IMR-90 (cell line): Measurements from ENCODE around the gene MRGPRF. TPM values are rescaled to one million over a fixed set of nuclear protein-coding genes. Genes with fewer than 3 reads are reported as not detected.

ENCODE experiments used
- ATAC-seq: fragments of 200-7000 bp; cut with Tn5 transposase; 2 replicates; pipeline ENCODE4 v1.9.1; 2020; ENCODE audit warnings: low read depth, mild to moderate bottlenecking, moderate library complexity
- BruUV-seq: library from RNA; stranded (reverse); fragments of 400-500 nt; replicated peaks from 2 replicates; lab custom pipeline; 2021; lab: Mats Ljungman, UMichigan
- CTCF ChIA-PET: fragments of 300-600 bp; formaldehyde crosslinking; extraction: SDS; loops from one replicate; lab custom pipeline; 2021; ENCODE audit warnings: antibody characterized with exemption; lab: Yijun Ruan, JAX
- POLR2A ChIA-PET: fragments of 300-600 bp; sonication (Branson Sonifier 250); formaldehyde crosslinking; loops from one replicate; lab custom pipeline; 2022; ENCODE audit warnings: antibody characterized with exemption; ENCODE audit not compliant: unreplicated experiment; lab: Charles Lee
- DNase-seq: peaks from one replicate; pipeline ENCODE4 v3.0.0; 2013
- H2AFZ ChIP-seq: replicated peaks from 2 replicates; pipeline ENCODE3; 2013; ENCODE audit warnings: low read length, mild to moderate bottlenecking; ENCODE audit not compliant: poor library complexity
- H2AK5ac ChIP-seq: 2 replicates; pipeline ENCODE4 v1.6.1; 2013; ENCODE audit warnings: low read depth, low read length, inconsistent platforms
- H2AK9ac ChIP-seq: replicated peaks from 2 replicates; pipeline ENCODE3; 2013; ENCODE audit warnings: mild to moderate bottlenecking, low read depth, low read length, moderate library complexity; ENCODE audit not compliant: poor library complexity
- H2BK120ac ChIP-seq: 2 replicates; pipeline ENCODE4 v1.6.1; 2013; ENCODE audit warnings: low read depth, low read length, inconsistent platforms
- H2BK15ac ChIP-seq: 3 replicates; pipeline ENCODE4 v1.6.1; 2013; ENCODE audit warnings: low read depth, low read length, inconsistent platforms
- H2BK20ac ChIP-seq: 2 replicates; pipeline ENCODE4 v1.6.1; 2013; ENCODE audit warnings: low read depth, mild to moderate bottlenecking, inconsistent platforms, low read length, moderate library complexity
- H2BK5ac ChIP-seq: 2 replicates; pipeline ENCODE4 v1.6.1; 2013; ENCODE audit warnings: mild to moderate bottlenecking, low read depth, low read length, inconsistent platforms; ENCODE audit not compliant: poor library complexity, severe bottlenecking
- H3K14ac ChIP-seq: replicated peaks from 2 replicates; pipeline ENCODE4 v1.6.1; 2013; ENCODE audit warnings: low read depth, low read length, inconsistent platforms
- H3K18ac ChIP-seq: 2 replicates; pipeline ENCODE4 v1.6.1; 2013; ENCODE audit warnings: low read depth, low read length, control low read depth
- H3K23ac ChIP-seq: 2 replicates; pipeline ENCODE4 v1.6.1; 2013; ENCODE audit warnings: low read depth, low read length, inconsistent platforms
- H3K27ac ChIP-seq: 2 replicates; pipeline ENCODE4 v1.5.1; 2013; ENCODE audit warnings: mild to moderate bottlenecking, control low read depth, low read length; ENCODE audit not compliant: insufficient read depth
- H3K27me3 ChIP-seq: 2 replicates; pipeline ENCODE4 v1.6.1; 2013; ENCODE audit warnings: low read length; ENCODE audit not compliant: control insufficient read depth, insufficient read depth
- H3K36me3 ChIP-seq: 2 replicates; pipeline ENCODE4 v1.6.1; 2013; ENCODE audit warnings: low read length, mixed read lengths; ENCODE audit not compliant: control insufficient read depth, insufficient read depth
- H3K4ac ChIP-seq: 2 replicates; pipeline ENCODE4 v1.6.1; 2013; ENCODE audit warnings: low read depth, low read length, inconsistent platforms
- H3K4me1 ChIP-seq: 2 replicates; pipeline ENCODE4 v1.6.1; 2013; ENCODE audit warnings: low read length, mixed read lengths; ENCODE audit not compliant: control insufficient read depth, insufficient read depth
- H3K4me2 ChIP-seq: 2 replicates; pipeline ENCODE4 v1.6.1; 2013; ENCODE audit warnings: low read depth, mild to moderate bottlenecking, control low read depth, low read length, moderate library complexity
- H3K4me3 ChIP-seq: 2 replicates; pipeline ENCODE4 v1.5.1; 2013; ENCODE audit warnings: low read depth, mild to moderate bottlenecking, control low read depth, low read length, moderate library complexity; ENCODE audit not compliant: insufficient read depth
- H3K56ac ChIP-seq: 2 replicates; pipeline ENCODE4 v1.6.1; 2013; ENCODE audit warnings: low read length, inconsistent platforms; ENCODE audit not compliant: insufficient read depth; ENCODE audit errors: extremely low read depth
- H3K79me1 ChIP-seq, 2 experiments: 2 replicates each; pipeline ENCODE4 v1.6.1; 2013; ENCODE audit warnings: low read length in 2 of 2, inconsistent platforms in 1 of 2, low read depth in 1 of 2
- H3K9ac ChIP-seq: 2 replicates; pipeline ENCODE4 v1.6.1; 2013; ENCODE audit warnings: low read depth, low read length, control low read depth
- H3K9me1 ChIP-seq: 2 replicates; pipeline ENCODE4 v1.6.1; 2013; ENCODE audit warnings: low read length, inconsistent platforms; ENCODE audit not compliant: insufficient read depth
- H3K9me3 ChIP-seq: 2 replicates; pipeline ENCODE4 v1.6.1; 2013; ENCODE audit warnings: low read length; ENCODE audit not compliant: control insufficient read depth, insufficient read depth
- H4K20me1 ChIP-seq: 2 replicates; pipeline ENCODE4 v1.6.1; 2013; ENCODE audit warnings: low read length, inconsistent platforms; ENCODE audit not compliant: insufficient read depth
- H4K5ac ChIP-seq: 2 replicates; pipeline ENCODE4 v1.6.1; 2013; ENCODE audit warnings: mild to moderate bottlenecking, low read depth, low read length, control low read depth
- H4K8ac ChIP-seq, 2 experiments: 2 replicates each; pipeline ENCODE4 v1.6.1; 2013; ENCODE audit warnings: low read depth in 2 of 2, low read length in 2 of 2, control low read depth in 1 of 2, inconsistent platforms in 1 of 2
- H4K91ac ChIP-seq: 2 replicates; pipeline ENCODE4 v1.6.1; 2013; ENCODE audit warnings: low read depth, low read length, inconsistent platforms; ENCODE audit not compliant: insufficient read depth
- CTCF ChIP-seq: conservative IDR thresholded peaks from 2 replicates; pipeline ENCODE4 v1.5.1; 2012; ENCODE audit warnings: mild to moderate bottlenecking, low read depth, low read length, improper control_type of control experiment
- ELK1 ChIP-seq: fragments of 150-350 bp; IDR thresholded peaks from 2 replicates; pipeline ENCODE4 v1.6.1; 2016; ENCODE audit warnings: low read depth, mild to moderate bottlenecking, low read length, moderate library complexity, borderline replicate concordance
- MXI1 ChIP-seq: IDR thresholded peaks from 2 replicates; pipeline ENCODE4 v1.6.1; 2012; ENCODE audit warnings: low read depth, mild to moderate bottlenecking, low read length, moderate library complexity, borderline replicate concordance
- NFE2L2 ChIP-seq: fragments of 150-350 bp; IDR thresholded peaks from 2 replicates; pipeline ENCODE4 v1.6.1; 2016; ENCODE audit warnings: low read depth, mild to moderate bottlenecking, low read length
- POLR2A ChIP-seq: IDR thresholded peaks from 2 replicates; pipeline ENCODE4 v1.6.1; 2012; ENCODE audit warnings: mild to moderate bottlenecking, low read depth, low read length
- SMC3 ChIP-seq: fragments of 150-350 bp; IDR thresholded peaks from 2 replicates; pipeline ENCODE4 v1.6.1; 2016; ENCODE audit warnings: low read depth, mild to moderate bottlenecking, antibody characterized with exemption, low read length, moderate library complexity
- USF2 ChIP-seq: fragments of 150-350 bp; IDR thresholded peaks from 2 replicates; pipeline ENCODE4 v1.6.1; 2017; ENCODE audit warnings: mild to moderate bottlenecking, antibody characterized with exemption, low read length, low read depth
- WGBS, 2 experiments: methylation state at CpG; one replicate each; pipeline versions ENCODE4 v1.1.5 to v1.1.7; 2013; ENCODE audit warnings: missing lambda C conversion rate in 2 of 2; ENCODE audit not compliant: insufficient read length in 1 of 2; ENCODE audit errors: extremely low coverage in 2 of 2; 5-methylcytosine and 5-hydroxymethylcytosine counted together
- dilution Hi-C: fragments of 300-500 bp; cut with HindIII; formaldehyde crosslinking; loops from one replicate; pipeline ENCODE4 v1.14.3; 2018; ENCODE audit warnings: low sequenced_read_pairs; ENCODE audit not compliant: unreplicated experiment
- in situ Hi-C: fragments of 300-500 bp; cut with MboI; formaldehyde crosslinking; loops from 3 replicates; pipeline ENCODE4 v1.14.3; 2019; ENCODE audit warnings: low sequenced_read_pairs, inconsistent platforms, mixed read lengths
- intact Hi-C: fragments of 100-400 bp; cut with micrococcal nuclease; formaldehyde crosslinking; loops from 2 replicates; pipeline ENCODE4 v1.10.0; 2022
- polyA plus RNA-seq, 3 experiments: library from polyadenylated mRNA; depleted of rRNA; stranded (reverse); fragments of >200 nt; gene quantifications; 2 replicates each; pipeline ENCODE4 v1.2.3, GENCODE V29; 2012; ENCODE audit warnings: low replicate concordance in 1 of 3
- total RNA-seq: library from RNA; depleted of rRNA; stranded (reverse); fragments of >200 nt; gene quantifications from 2 replicates; pipeline ENCODE4 v1.2.3, GENCODE V29; 2012

The MRGPRF gene
- total and polyA plus RNA-seq, 2 of the 4 experiments (the other 2 are of a cell fraction), result 6.3 to 28.8 TPM

- Histone ChIP-seq H3K9ac (no peak overlapping the region), H4K5ac (no peak overlapping the region), H3K14ac (no peak overlapping the region), H2BK15ac (no peak overlapping the region), H3K9me3 (no peaks in the 10 kb centered on the region), H3K4ac (no peak overlapping the region), H2BK5ac (no peak overlapping the region), H3K79me1 (no peaks in the 10 kb centered on the region), H4K20me1 (no peaks in the 10 kb centered on the region), H2AFZ (no peak overlapping the region), H3K23ac (no peak overlapping the region), H3K4me1 (peaks cover 2% of the 10 kb centered on the region; the same call in 1 of the 2 replicates), H2BK120ac (no peak overlapping the region), H3K4me2 (no peak overlapping the region), H3K9me1 (no peaks in the 10 kb centered on the region), H3K36me3 (no peaks in the 10 kb centered on the region), H3K27me3 (peaks cover 41% of the 10 kb centered on the region), H3K56ac (no peak overlapping the region), H2BK20ac (no peak overlapping the region), H2AK9ac (no peak overlapping the region), H3K18ac (no peak overlapping the region), H4K8ac (no peak overlapping the region), H4K91ac (no peak overlapping the region), H3K4me3 (no peak overlapping the region), H2AK5ac (no peak overlapping the region), H3K27ac (no peak overlapping the region)
- DNase-seq (no peak), ATAC-seq (no peak)
- POLR2A ChIA-PET, result no interaction called here
- dilution Hi-C loops (no loop called here), in situ Hi-C loops (no loop called here), intact Hi-C loops (no loop called here)
- no peak for TF ChIP-seq POLR2A
- no peak for TF ChIP-seq NFE2L2
- TF ChIP-seq MXI1, result no peak
- TF ChIP-seq SMC3, result no peak
- no peak for TF ChIP-seq USF2
- no peak for TF ChIP-seq CTCF
- TF ChIP-seq ELK1, result no peak
- no TSS peak for BruUV-seq
- CTCF ChIA-PET, result no interaction called here
- WGBS, 2 experiments, result 81% methylated on average over 24 of the region's 33 CpGs; no CpG with 5 or more reads in 1 of the 2 experiments
Observed at GRCh38 chr11:68979931-68980775, 32.9 kb downstream of the MRGPRF start.
